Mesendoderm (in vitro differentiated cells): ENCODE measurements around the gene ZNF175.

Experiments used
- DNase-seq: peaks from one replicate; pipeline ENCODE4 v3.0.0; 2013
- H2AK5ac ChIP-seq: 2 replicates; pipeline ENCODE4 v1.6.1; 2013; ENCODE audit warnings: low read length, inconsistent platforms
- H2BK120ac ChIP-seq: 2 replicates; pipeline ENCODE4 v1.6.1; 2013; ENCODE audit warnings: low read depth, mild to moderate bottlenecking, low read length, moderate library complexity, mixed read lengths
- H2BK15ac ChIP-seq: replicated peaks from 2 replicates; pipeline ENCODE4 v1.6.1; 2013; ENCODE audit warnings: low read depth, mild to moderate bottlenecking, moderate library complexity
- H2BK5ac ChIP-seq: 2 replicates; pipeline ENCODE4 v1.6.1; 2013; ENCODE audit warnings: low read length, inconsistent platforms
- H3K18ac ChIP-seq: 2 replicates; pipeline ENCODE4 v1.6.1; 2013; ENCODE audit warnings: mild to moderate bottlenecking, low read length, mixed read lengths
- H3K23ac ChIP-seq: one replicate; pipeline ENCODE4 v1.6.1; 2013; ENCODE audit warnings: low read length
- H3K27ac ChIP-seq: 2 replicates; pipeline ENCODE4 v1.5.1; 2013; ENCODE audit warnings: low read depth, mild to moderate bottlenecking, inconsistent platforms, low read length, moderate library complexity
- H3K27me3 ChIP-seq: 2 replicates; pipeline ENCODE4 v1.6.1; 2013; ENCODE audit warnings: low read length, control low read depth, mild to moderate bottlenecking, inconsistent platforms; ENCODE audit not compliant: insufficient read depth, poor library complexity
- H3K36me3 ChIP-seq: 2 replicates; pipeline ENCODE4 v1.6.1; 2013; ENCODE audit warnings: low read length, inconsistent platforms; ENCODE audit not compliant: control insufficient read depth, insufficient read depth
- H3K4ac ChIP-seq: one replicate; pipeline ENCODE4 v1.6.1; 2013; ENCODE audit warnings: low read depth, mild to moderate bottlenecking, low read length, moderate library complexity
- H3K4me1 ChIP-seq: 2 replicates; pipeline ENCODE4 v1.6.1; 2013; ENCODE audit warnings: low read depth, low read length, inconsistent platforms; ENCODE audit not compliant: control insufficient read depth
- H3K4me2 ChIP-seq: 2 replicates; pipeline ENCODE4 v1.6.1; 2013; ENCODE audit warnings: low read length
- H3K4me3 ChIP-seq: 2 replicates; pipeline ENCODE4 v1.5.1; 2013; ENCODE audit warnings: mild to moderate bottlenecking, low read length
- H3K56ac ChIP-seq: one replicate; pipeline ENCODE4 v1.6.1; 2013; ENCODE audit warnings: low read length
- H3K79me1 ChIP-seq: 2 replicates; pipeline ENCODE4 v1.6.1; 2013; ENCODE audit warnings: low read length, inconsistent platforms
- H3K79me2 ChIP-seq: 2 replicates; pipeline ENCODE4 v1.6.1; 2013; ENCODE audit warnings: mild to moderate bottlenecking, low read length; ENCODE audit not compliant: control insufficient read depth, insufficient read depth
- H3K9ac ChIP-seq: 2 replicates; pipeline ENCODE4 v1.6.1; 2013; ENCODE audit warnings: low read length, inconsistent platforms
- H4K5ac ChIP-seq: one replicate; pipeline ENCODE4 v1.6.1; 2013; ENCODE audit warnings: low read length
- H4K8ac ChIP-seq: one replicate; pipeline ENCODE4 v1.6.1; 2013; ENCODE audit warnings: low read depth, mild to moderate bottlenecking, control low read depth, low read length, moderate library complexity
- WGBS: extraction: QIAGEN DNeasy Blood & Tissue Kit; methylation state at CpG from one replicate; pipeline ENCODE4 v1.1.7; 2013; ENCODE audit warnings: low lambda C conversion rate, missing lambda C conversion rate; ENCODE audit not compliant: insufficient coverage; ENCODE audit errors: extremely low coverage; 5-methylcytosine and 5-hydroxymethylcytosine counted together

Gene ZNF175

GRCh38 chr19:51593969-51594773 lies 23.1 kb downstream of the ZNF175 start:
- Histone ChIP-seq H3K79me1 (no peaks in the 10 kb centered on the region), H3K4ac (no peak overlapping the region), H3K79me2 (no peaks in the 10 kb centered on the region), H3K27me3 (no peaks in the 10 kb centered on the region), H3K36me3 (no peaks in the 10 kb centered on the region), H3K9ac (peak overlapping the region; percentile 75), H3K27ac (no peak overlapping the region), H4K5ac (no peak overlapping the region), H3K4me3 (peak overlapping the region; percentile 76), H3K4me2 (peak overlapping the region; percentile 99), H2AK5ac (no peak overlapping the region), H4K8ac (no peak overlapping the region), H2BK5ac (no peak overlapping the region), H3K56ac (peak overlapping the region; percentile 78), H3K23ac (no peak overlapping the region), H2BK120ac (no peak overlapping the region), H3K4me1 (no peaks in the 10 kb centered on the region), H2BK15ac (no peak overlapping the region), H3K18ac (no peak overlapping the region)
- WGBS = no CpG with 5 or more reads among the region's 61 CpGs
- peak; percentile 98 for DNase-seq

GRCh38 chr19:51594774-51595109 lies 23.7 kb downstream of the ZNF175 start:
- H3K4me2 ChIP-seq = peak overlapping the region; percentile 10
- no peaks in the 10 kb centered on the region for H3K27me3 ChIP-seq
- peak overlapping the region; percentile 1 for H3K4me3 ChIP-seq
- H3K4ac ChIP-seq = no peak overlapping the region
- no peak overlapping the region for H3K23ac ChIP-seq
- peak overlapping the region; percentile 18 for H3K9ac ChIP-seq
- H3K18ac ChIP-seq = no peak overlapping the region
- H2BK5ac ChIP-seq = no peak overlapping the region
- H3K56ac ChIP-seq = peak overlapping the region; percentile 78
- H3K4me1 ChIP-seq = no peaks in the 10 kb centered on the region
- no peak overlapping the region for H2BK15ac ChIP-seq
- no peaks in the 10 kb centered on the region for H3K79me2 ChIP-seq
- no peak overlapping the region for H2BK120ac ChIP-seq
- H3K27ac ChIP-seq = no peak overlapping the region
- H4K5ac ChIP-seq = no peak overlapping the region
- H3K79me1 ChIP-seq = no peaks in the 10 kb centered on the region
- no peak overlapping the region for H4K8ac ChIP-seq
- H2AK5ac ChIP-seq = no peak overlapping the region
- no CpG with 5 or more reads among the region's 6 CpGs for WGBS
- DNase-seq = no peak
- no peaks in the 10 kb centered on the region for H3K36me3 ChIP-seq

GRCh38 chr19:51595190-51596175 lies 24.4 kb downstream of the ZNF175 start:
- Histone ChIP-seq H3K79me2 (no peaks in the 10 kb centered on the region), H3K4ac (no peak overlapping the region), H2BK5ac (no peak overlapping the region), H3K9ac (no peak overlapping the region), H3K4me2 (no peak overlapping the region), H3K27me3 (no peaks in the 10 kb centered on the region), H4K8ac (no peak overlapping the region), H2BK15ac (no peak overlapping the region), H3K56ac (no peak overlapping the region), H3K27ac (no peak overlapping the region), H2BK120ac (no peak overlapping the region), H3K23ac (no peak overlapping the region), H3K18ac (no peak overlapping the region), H3K4me3 (no peak overlapping the region), H3K4me1 (no peaks in the 10 kb centered on the region), H3K79me1 (no peaks in the 10 kb centered on the region), H2AK5ac (no peak overlapping the region), H3K36me3 (no peaks in the 10 kb centered on the region), H4K5ac (no peak overlapping the region)
- no peak for DNase-seq
- WGBS = no CpG with 5 or more reads among the region's 8 CpGs

- Histone ChIP-seq H3K4me3 (no peak overlapping the region), H3K4ac (no peak overlapping the region), H3K27me3 (no peaks in the 10 kb centered on the region), H4K5ac (no peak overlapping the region), H4K8ac (no peak overlapping the region), H2BK15ac (no peak overlapping the region), H3K79me2 (no peaks in the 10 kb centered on the region), H2AK5ac (no peak overlapping the region), H3K4me1 (no peaks in the 10 kb centered on the region), H3K56ac (no peak overlapping the region), H2BK5ac (no peak overlapping the region), H3K4me2 (no peak overlapping the region), H3K23ac (no peak overlapping the region), H3K9ac (no peak overlapping the region), H3K18ac (no peak overlapping the region), H3K36me3 (no peaks in the 10 kb centered on the region), H2BK120ac (no peak overlapping the region), H3K27ac (no peak overlapping the region), H3K79me1 (no peaks in the 10 kb centered on the region)
- DNase-seq = no peak
- WGBS = no CpG with 5 or more reads among the region's 31 CpGs
Observed at GRCh38 chr19:51598159-51598915, 27.3 kb downstream of the ZNF175 start.

GRCh38 chr19:51599084-51599483 lies 28.0 kb downstream of the ZNF175 start:
- Histone ChIP-seq H2BK120ac (no peak overlapping the region), H2BK15ac (no peak overlapping the region), H4K8ac (no peak overlapping the region), H3K4me2 (no peak overlapping the region), H3K27ac (no peak overlapping the region), H3K4me3 (no peak overlapping the region), H3K27me3 (no peaks in the 10 kb centered on the region), H2BK5ac (no peak overlapping the region), H2AK5ac (no peak overlapping the region), H3K4ac (no peak overlapping the region), H3K36me3 (no peaks in the 10 kb centered on the region), H3K18ac (no peak overlapping the region), H3K56ac (no peak overlapping the region), H3K79me1 (no peaks in the 10 kb centered on the region), H3K23ac (no peak overlapping the region), H3K79me2 (no peaks in the 10 kb centered on the region), H4K5ac (no peak overlapping the region), H3K4me1 (no peaks in the 10 kb centered on the region), H3K9ac (no peak overlapping the region)
- no CpG with 5 or more reads among the region's 10 CpGs for WGBS
- no peak for DNase-seq
